ENCODE results near the gene HSPB6.

Gene HSPB6

GRCh38 chr19:35790981-35791813 lies 34.4 kb upstream of the HSPB6 start:
- TF ChIP-seq FOXP2 (optimal IDR thresholded peaks at IDR 0.05; ENCODE audit: borderline replicate concordance, extremely low read depth, extremely low read length, insufficient read depth) (no peak), REST (IDR thresholded peaks at IDR 0.05; ENCODE audit: insufficient read depth in 1 of 2, low read depth in 2 of 2, low read length in 2 of 2) (no peak), TAF1 (IDR thresholded peaks at IDR 0.05; ENCODE audit: borderline replicate concordance, insufficient read depth, low read length) (no peak), SIN3A (IDR thresholded peaks at IDR 0.05; ENCODE audit: borderline replicate concordance, insufficient read depth, low read length) (no peak), POLR2AphosphoS5 (IDR thresholded peaks at IDR 0.05; ENCODE audit: low read depth, low read length) (no peak)

- TF ChIP-seq SIN3A (IDR thresholded peaks at IDR 0.05; ENCODE audit: borderline replicate concordance, insufficient read depth, low read length) (no peak), REST (IDR thresholded peaks at IDR 0.05; ENCODE audit: insufficient read depth in 1 of 2, low read depth in 2 of 2, low read length in 2 of 2) (no peak), FOXP2 (optimal IDR thresholded peaks at IDR 0.05; ENCODE audit: borderline replicate concordance, extremely low read depth, extremely low read length, insufficient read depth) (no peak), TAF1 (IDR thresholded peaks at IDR 0.05; ENCODE audit: borderline replicate concordance, insufficient read depth, low read length) (no peak), POLR2AphosphoS5 (IDR thresholded peaks at IDR 0.05; ENCODE audit: low read depth, low read length) (no peak)
Measured at GRCh38 chr19:35789978-35790944, 33.4 kb upstream of the HSPB6 start.

GRCh38 chr19:35789195-35789977 lies 32.6 kb upstream of the HSPB6 start:
- TF ChIP-seq FOXP2 (optimal IDR thresholded peaks at IDR 0.05; ENCODE audit: borderline replicate concordance, extremely low read depth, extremely low read length, insufficient read depth) (no peak), TAF1 (IDR thresholded peaks at IDR 0.05; ENCODE audit: borderline replicate concordance, insufficient read depth, low read length) (no peak), SIN3A (IDR thresholded peaks at IDR 0.05; ENCODE audit: borderline replicate concordance, insufficient read depth, low read length) (no peak), POLR2AphosphoS5 (IDR thresholded peaks at IDR 0.05; ENCODE audit: low read depth, low read length) (no peak), REST (IDR thresholded peaks at IDR 0.05; ENCODE audit: insufficient read depth in 1 of 2, low read depth in 2 of 2, low read length in 2 of 2) (no peak)

GRCh38 chr19:35788205-35788960 lies 31.6 kb upstream of the HSPB6 start:
- no peak for TF ChIP-seq POLR2AphosphoS5 (IDR thresholded peaks at IDR 0.05; ENCODE audit: low read depth, low read length)
- TF ChIP-seq SIN3A (IDR thresholded peaks at IDR 0.05; ENCODE audit: borderline replicate concordance, insufficient read depth, low read length) = no peak
- no peak for TF ChIP-seq FOXP2 (optimal IDR thresholded peaks at IDR 0.05; ENCODE audit: borderline replicate concordance, extremely low read depth, extremely low read length, insufficient read depth)
- TF ChIP-seq TAF1 (IDR thresholded peaks at IDR 0.05; ENCODE audit: borderline replicate concordance, insufficient read depth, low read length) = no peak
- TF ChIP-seq REST (IDR thresholded peaks at IDR 0.05; ENCODE audit: insufficient read depth in 1 of 2, low read depth in 2 of 2, low read length in 2 of 2) = no peak
